22Rv1 (cell line): ENCODE data around the gene SLC6A20.

ENCODE experiments used
- CTCF ChIP-seq: fragments of 450-650 bp; IDR thresholded peaks from 2 replicates; pipeline ENCODE4 v1.5.1; 2017; ENCODE audit warnings: mild to moderate bottlenecking
- ZFX ChIP-seq: fragments of 450-650 bp; IDR thresholded peaks from 2 replicates; pipeline ENCODE4 v1.6.1; 2017; ENCODE audit warnings: antibody characterized with exemption, borderline replicate concordance

DNA sequence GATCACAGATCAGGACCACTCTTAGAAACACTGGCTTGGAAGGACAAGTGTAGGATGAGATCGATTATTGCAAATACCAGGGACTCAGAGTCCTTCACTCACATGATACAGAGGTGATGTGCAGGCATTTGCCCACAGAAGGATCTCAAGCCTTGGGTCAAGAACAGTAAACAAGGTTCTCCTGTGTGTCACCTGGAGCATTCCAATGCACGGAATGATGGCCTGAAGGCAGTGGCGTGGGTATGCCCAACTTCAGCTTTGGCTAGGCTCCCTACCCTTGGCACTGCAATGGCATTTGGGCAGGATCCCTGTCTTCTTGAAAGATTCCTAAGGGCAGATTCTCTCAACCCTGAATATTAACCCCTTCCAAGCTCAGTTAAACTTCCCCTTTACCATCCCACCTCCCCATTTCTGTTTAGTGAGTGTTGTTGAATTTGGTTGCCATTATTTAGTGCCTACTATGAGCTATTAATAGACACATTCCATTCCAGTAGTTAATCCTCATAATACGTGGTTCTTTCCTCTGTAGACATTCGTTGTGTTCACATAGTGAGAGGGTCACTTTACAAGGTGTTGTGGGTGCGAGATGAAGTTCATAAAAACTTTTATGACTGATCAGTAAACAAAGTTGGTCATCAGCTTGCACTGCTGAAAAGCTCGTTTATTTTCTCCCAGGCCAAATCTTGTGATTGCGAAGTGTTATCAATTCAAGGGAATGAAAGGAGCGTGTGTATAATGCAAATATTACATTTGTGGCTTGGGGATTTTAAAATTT, 46.7 kb upstream of the SLC6A20 start:
- TF ChIP-seq CTCF (no peak), ZFX (no peak)
